ENCODE results near the gene XPO6. TPM values are rescaled to one million over a fixed set of nuclear protein-coding genes. Genes with fewer than 3 reads are reported as not detected.

XPO6 gene
- total RNA-seq, 2 donors from 2014 or later = 89.5 to 94.4 TPM

GRCh38 chr16:28146536-28146935 is 65.2 kb downstream of the XPO6 start:
- Histone ChIP-seq H3K36me3 (peaks cover 19% of the 10 kb centered on the region), H3K27me3 (replicated peaks; ENCODE audit: insufficient read depth) (no peaks in the 10 kb centered on the region), H3K4me1 (ENCODE audit: control insufficient read depth in 1 of 2, low read depth in 2 of 2) (peaks cover 22 to 33% of the 10 kb centered on the region in 2 donors), H3K9me3 (no peaks in the 10 kb centered on the region), H3K27ac (no peak overlapping the region), H3K4me3 (no peak overlapping the region)
- no peak for DNase-seq (ENCODE audit: low spot score)
- no peak for TF ChIP-seq CTCF (IDR thresholded peaks at IDR 0.05)
- no peak for ATAC-seq (ENCODE audit: insufficient number of reproducible peaks, low FRiP score, low read depth)

DNA sequence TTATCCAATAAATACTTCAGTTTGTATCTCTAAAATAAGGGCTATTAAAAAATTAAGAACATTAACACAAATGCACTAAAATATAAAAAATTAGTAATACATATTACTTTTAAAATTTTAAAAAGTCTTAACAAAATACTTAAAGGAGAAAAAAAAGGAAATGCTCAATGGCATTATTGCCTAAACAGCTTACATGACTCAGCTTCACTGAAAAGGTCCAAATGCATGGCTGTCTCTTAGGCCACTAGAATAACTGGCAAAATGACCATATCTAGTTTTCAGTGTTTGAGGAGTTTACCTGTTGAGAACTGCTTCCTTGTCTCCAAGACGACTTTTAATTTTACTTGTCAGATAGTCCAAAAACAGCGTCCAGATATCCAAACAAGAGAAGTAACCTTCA is 66.0 kb downstream of the XPO6 start:
- Histone ChIP-seq H3K27me3 (replicated peaks; ENCODE audit: insufficient read depth) (no peaks in the 10 kb centered on the region), H3K9me3 (no peaks in the 10 kb centered on the region), H3K27ac (peak overlapping the region in 1 of 2 donors; percentile 22), H3K4me1 (ENCODE audit: control insufficient read depth in 1 of 2, low read depth in 2 of 2) (peaks cover 22 to 33% of the 10 kb centered on the region in 2 donors), H3K36me3 (peaks cover 19% of the 10 kb centered on the region), H3K4me3 (no peak overlapping the region)
- TF ChIP-seq CTCF (IDR thresholded peaks at IDR 0.05) = no peak
- no peak for DNase-seq (ENCODE audit: low spot score)
- ATAC-seq (ENCODE audit: insufficient number of reproducible peaks, low FRiP score, low read depth) = no peak

- DNase-seq (ENCODE audit: low spot score) (no peak), ATAC-seq (ENCODE audit: insufficient number of reproducible peaks, low FRiP score, low read depth) (no peak)
- no peaks in the 10 kb centered on the region for H3K27me3 ChIP-seq (replicated peaks; ENCODE audit: insufficient read depth)
- H3K27ac ChIP-seq = peak overlapping the region in 1 of 2 donors; percentile 9
- no peaks in the 10 kb centered on the region for H3K36me3 ChIP-seq
- TF ChIP-seq CTCF (IDR thresholded peaks at IDR 0.05) = no peak
- no peak overlapping the region for H3K4me3 ChIP-seq
- H3K9me3 ChIP-seq = no peaks in the 10 kb centered on the region
- H3K4me1 ChIP-seq (ENCODE audit: control insufficient read depth in 1 of 2, low read depth in 2 of 2) = peaks cover 22 to 32% of the 10 kb centered on the region in 2 donors
These were observed 70.8 kb downstream of the XPO6 start for GRCh38 chr16:28140788-28141618.

- Histone ChIP-seq H3K36me3 (peaks cover 8% of the 10 kb centered on the region), H3K4me1 (ENCODE audit: control insufficient read depth in 1 of 2, low read depth in 2 of 2) (peaks cover 11 to 18% of the 10 kb centered on the region in 2 donors), H3K27me3 (replicated peaks; ENCODE audit: insufficient read depth) (no peaks in the 10 kb centered on the region), H3K27ac (no peak overlapping the region), H3K4me3 (no peak overlapping the region), H3K9me3 (no peaks in the 10 kb centered on the region)
- ATAC-seq (ENCODE audit: insufficient number of reproducible peaks, low FRiP score, low read depth) (no peak), DNase-seq (ENCODE audit: low spot score) (no peak)
- TF ChIP-seq CTCF (IDR thresholded peaks at IDR 0.05) = no peak
These were observed 72.2 kb downstream of the XPO6 start for GRCh38 chr16:28139530-28139929.

DNA sequence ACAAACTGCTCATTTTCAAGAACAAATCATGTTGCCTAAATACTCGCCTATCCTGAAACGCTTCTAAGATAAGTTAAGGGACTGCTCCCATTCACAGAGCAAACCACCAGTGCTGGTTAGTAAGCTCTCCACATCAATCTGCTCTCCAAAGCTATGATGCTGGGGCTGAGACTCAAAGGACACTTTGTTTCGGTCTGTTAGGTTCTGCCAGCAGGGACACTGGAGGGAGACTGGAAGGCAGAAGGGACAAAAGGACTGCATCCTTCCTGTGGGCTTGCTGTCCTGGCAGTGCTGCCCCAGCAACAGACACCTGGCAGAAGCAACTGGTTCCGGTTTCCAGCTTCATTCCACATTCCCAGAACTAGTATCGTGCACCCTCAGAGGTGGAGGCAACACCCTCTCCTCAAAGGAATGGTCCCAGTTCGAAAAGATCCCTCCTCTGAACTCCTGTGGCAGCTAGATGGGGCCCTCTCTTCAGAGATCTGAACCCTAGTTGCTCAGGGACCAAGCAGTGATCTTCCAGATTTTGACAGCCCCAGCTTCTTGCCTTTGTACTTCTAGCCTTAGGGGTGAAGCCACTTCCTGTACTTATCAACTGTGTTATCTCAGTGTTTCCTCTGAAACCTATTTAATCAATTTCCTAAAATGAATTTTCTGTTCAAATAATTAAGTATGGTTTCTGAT is 74.9 kb downstream of the XPO6 start:
- Histone ChIP-seq H3K36me3 (peaks cover 23% of the 10 kb centered on the region), H3K9me3 (no peaks in the 10 kb centered on the region), H3K27me3 (replicated peaks; ENCODE audit: insufficient read depth) (no peaks in the 10 kb centered on the region), H3K27ac (no peak overlapping the region), H3K4me1 (ENCODE audit: control insufficient read depth in 1 of 2, low read depth in 2 of 2) (no peaks in the 10 kb centered on the region), H3K4me3 (no peak overlapping the region)
- no peak for TF ChIP-seq CTCF (IDR thresholded peaks at IDR 0.05)
- ATAC-seq (ENCODE audit: insufficient number of reproducible peaks, low FRiP score, low read depth) (no peak), DNase-seq (ENCODE audit: low spot score) (no peak)

Data from thoracic aorta (tissue), 2 donors.